CD4-positive, alpha-beta T cell (primary cell): ENCODE results near the gene BTG1. TPM values are rescaled to one million over a fixed set of nuclear protein-coding genes. Genes with fewer than 3 reads are reported as not detected.

ENCODE experiments used
- ATAC-seq: fragments of 200-7000 bp; cut with Tn5 transposase; one replicate; pipeline ENCODE4 v1.10.0; 2022; ENCODE audit warnings: mild to moderate bottlenecking; ENCODE audit not compliant: poor library complexity
- CTCF ChIA-PET: fragments of 350-600 bp; sonication (Branson Sonifier 250); formaldehyde crosslinking; loops from one replicate; lab custom pipeline; 2021; ENCODE audit warnings: antibody characterized with exemption, inconsistent platforms; lab: Charles Lee
- POLR2A ChIA-PET: fragments of 350-600 bp; sonication (Branson Sonifier 250); formaldehyde crosslinking; loops from one replicate; lab custom pipeline; 2021; ENCODE audit warnings: antibody characterized with exemption, inconsistent platforms; lab: Charles Lee
- DNase-seq, 14 experiments: peaks; one replicate each; pipeline ENCODE4 v3.0.0-alpha.2; 2013 to 2020; ENCODE audit warnings: mixed read lengths in 2 of 14
- H3K27ac ChIP-seq, 2 donors: one replicate each; pipeline versions ENCODE4 v1.5.1 to v1.7.0; 2013; ENCODE audit warnings: low read length in 2 of 2, low read depth in 1 of 2, mild to moderate bottlenecking in 1 of 2
- H3K27me3 ChIP-seq, 2 experiments: 1 replicate in 1 of 2; 2 replicates in 1 of 2; pipeline versions ENCODE4 v1.6.1 to v1.7.0; 2013; ENCODE audit warnings: low read length in 2 of 2, control low read depth in 1 of 2, mild to moderate bottlenecking in 1 of 2, moderate library complexity in 1 of 2; ENCODE audit not compliant: insufficient read depth in 2 of 2, control insufficient read depth in 1 of 2
- H3K36me3 ChIP-seq: one replicate; pipeline ENCODE4 v1.6.1; 2013; ENCODE audit warnings: low read length, control low read depth; ENCODE audit not compliant: insufficient read depth
- H3K4me1 ChIP-seq: one replicate; pipeline ENCODE4 v1.6.1; 2013; ENCODE audit warnings: low read length, control low read depth; ENCODE audit not compliant: insufficient read depth
- H3K4me3 ChIP-seq: one replicate; pipeline ENCODE4 v1.5.1; 2013; ENCODE audit warnings: mild to moderate bottlenecking, low read length, moderate library complexity
- H3K9me3 ChIP-seq, 2 experiments: 1 replicate in 1 of 2; 2 replicates in 1 of 2; pipeline versions ENCODE4 v1.6.1 to v1.7.0; 2013; ENCODE audit warnings: low read length in 2 of 2, mild to moderate bottlenecking in 2 of 2, control low read depth in 1 of 2, moderate library complexity in 1 of 2; ENCODE audit not compliant: control insufficient read depth in 1 of 2, insufficient read depth in 1 of 2
- H3K27ac Mint-ChIP-seq: one replicate; pipeline ENCODE4 v1.8.0; 2020; ENCODE audit warnings: mixed read lengths
- H3K27me3 Mint-ChIP-seq: one replicate; pipeline ENCODE4 v1.8.0; 2021; ENCODE audit warnings: mixed read lengths
- H3K36me3 Mint-ChIP-seq: one replicate; pipeline ENCODE4 v1.8.0; 2021; ENCODE audit warnings: low read depth, mixed read lengths
- H3K4me1 Mint-ChIP-seq: one replicate; pipeline ENCODE4 v1.8.0; 2021; ENCODE audit warnings: low read depth, mixed read lengths
- H3K4me3 Mint-ChIP-seq: one replicate; pipeline ENCODE4 v1.8.0; 2020; ENCODE audit warnings: mild to moderate bottlenecking, mixed read lengths
- H3K9me3 Mint-ChIP-seq: one replicate; pipeline ENCODE4 v1.8.0; 2020; ENCODE audit warnings: mixed read lengths
- CTCF ChIP-seq: fragments of 200-600 bp; IDR thresholded peaks from one replicate; pipeline ENCODE4 v1.8.0; 2022; ENCODE audit warnings: antibody characterized with exemption, mild to moderate bottlenecking
- intact Hi-C, 2 experiments: fragments of 100-400 bp; cut with DNase I in 1 of 2; cut with micrococcal nuclease in 1 of 2; formaldehyde crosslinking; loops; one replicate each; pipeline versions ENCODE4 v1.15.1 to v1.9.0; 2023 to 2025; cut with DNase I, micrococcal nuclease
- total RNA-seq, 174 experiments: library from RNA in 2 of 174; stranded (reverse) in 2 of 174; gene quantifications; one replicate each; pipeline ENCODE4 v1.2.3 and lab custom pipeline; 2021 to 2026

Gene BTG1
- total RNA-seq, 2 experiments from 2014 or later = 1,698 to 1,774 TPM

DNA sequence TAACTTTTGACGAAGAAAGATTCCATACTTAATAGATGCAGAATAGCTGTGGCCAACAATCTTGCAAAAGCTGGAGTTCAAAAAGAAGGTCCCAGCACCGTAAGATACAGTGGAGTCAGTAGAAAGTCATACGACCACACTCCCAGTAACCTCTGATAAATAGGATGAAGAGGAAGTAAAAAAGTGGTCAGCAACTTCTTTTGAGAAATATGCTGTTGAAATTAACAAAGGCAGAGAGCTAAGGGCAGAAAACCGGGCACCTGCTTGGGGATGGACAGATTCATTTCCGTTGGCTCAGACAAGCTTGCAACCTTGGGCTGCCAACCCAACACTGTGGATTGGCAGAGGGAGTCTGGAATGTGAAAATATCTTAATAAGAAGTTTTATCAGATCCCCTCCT lies 40.0 kb downstream of the BTG1 start:
- peak overlapping the region; percentile 57 for H3K4me3 Mint-ChIP-seq
- CTCF ChIA-PET = no interaction called here
- H3K27ac Mint-ChIP-seq = peak overlapping the region; percentile 42
- no peak overlapping the region for H3K4me3 ChIP-seq
- POLR2A ChIA-PET = interaction anchor here (0.6 to 2.9 kb wide), 11 partner anchors 9 to 177 kb away, joined by 3 to 16 read pairs (median 3); partner anchors contain the start of gene BTG1
- peaks cover 42% of the 10 kb centered on the region for H3K36me3 Mint-ChIP-seq
- H3K27ac ChIP-seq = no peak overlapping the region
- H3K27me3 ChIP-seq = no peaks in the 10 kb centered on the region
- intact Hi-C loops = no loop called here
- H3K27me3 Mint-ChIP-seq = no peaks in the 10 kb centered on the region
- H3K9me3 ChIP-seq = no peaks in the 10 kb centered on the region
- ATAC-seq (peak; percentile 5), DNase-seq (no peak)
- H3K36me3 ChIP-seq = no peaks in the 10 kb centered on the region
- peaks cover 3% of the 10 kb centered on the region for H3K9me3 Mint-ChIP-seq
- no peak for TF ChIP-seq CTCF
- peaks cover 72% of the 10 kb centered on the region for H3K4me1 Mint-ChIP-seq
- H3K4me1 ChIP-seq = peaks cover 27% of the 10 kb centered on the region

GRCh38 chr12:92105110-92105509 lies 40.5 kb downstream of the BTG1 start:
- Histone ChIP-seq H3K4me3 (no peak overlapping the region), H3K9me3 (peaks cover 0 to 4% of the 10 kb centered on the region in 2 experiments), H3K4me1 (peaks cover 27% of the 10 kb centered on the region), H3K27me3 (no peaks in the 10 kb centered on the region), H3K36me3 (no peaks in the 10 kb centered on the region), H3K27ac (no peak overlapping the region)
- ChIA-PET CTCF (no interaction called here), POLR2A (interaction anchor here (0.6 to 2.9 kb wide), 7 partner anchors 20 to 74 kb away, joined by 3 to 16 read pairs (median 3); partner anchors contain the start of gene BTG1)
- no peaks in the 10 kb centered on the region for H3K27me3 Mint-ChIP-seq
- intact Hi-C loops = no loop called here
- peak overlapping the region; percentile 42 for H3K27ac Mint-ChIP-seq
- peaks cover 42% of the 10 kb centered on the region for H3K36me3 Mint-ChIP-seq
- H3K4me3 Mint-ChIP-seq = peak overlapping the region; percentile 57
- H3K9me3 Mint-ChIP-seq = peaks cover 7% of the 10 kb centered on the region
- ATAC-seq (no peak), DNase-seq (no peak)
- no peak for TF ChIP-seq CTCF
- H3K4me1 Mint-ChIP-seq = peaks cover 72% of the 10 kb centered on the region

GRCh38 chr12:92102606-92103005 lies 43.0 kb downstream of the BTG1 start:
- Histone ChIP-seq H3K27ac (no peak overlapping the region), H3K27me3 (no peaks in the 10 kb centered on the region), H3K4me3 (no peak overlapping the region), H3K9me3 (peaks cover 0 to 5% of the 10 kb centered on the region in 2 experiments), H3K4me1 (peaks cover 18% of the 10 kb centered on the region), H3K36me3 (no peaks in the 10 kb centered on the region)
- CTCF ChIA-PET = no interaction called here
- Mint-ChIP-seq H3K9me3 (peaks cover 13% of the 10 kb centered on the region), H3K4me1 (peaks cover 67% of the 10 kb centered on the region), H3K4me3 (no peak overlapping the region), H3K36me3 (peaks cover 49% of the 10 kb centered on the region), H3K27me3 (no peaks in the 10 kb centered on the region), H3K27ac (no peak overlapping the region)
- ATAC-seq = no peak
- intact Hi-C loops = no loop called here
- DNase-seq = no peak
- TF ChIP-seq CTCF = no peak
- POLR2A ChIA-PET = interaction anchor here (0.9 kb wide), 1 partner anchor 35 kb away, joined by 3 read pairs; no protein-coding TSS in a partner anchor
